Activated CD8-positive, alpha-beta memory T cell treated with anti-CD3 and anti-CD28 coated beads for 24 hours (primary cell): Measurements from ENCODE around the gene EMC1.

Source experiments
- DNase-seq: peaks from one replicate; pipeline ENCODE4 v3.0.0-alpha.2; 2020

EMC1 gene

GRCh38 chr1:19213580-19213979 lies 37.7 kb downstream of the EMC1 start:
- no peak for DNase-seq

DNA sequence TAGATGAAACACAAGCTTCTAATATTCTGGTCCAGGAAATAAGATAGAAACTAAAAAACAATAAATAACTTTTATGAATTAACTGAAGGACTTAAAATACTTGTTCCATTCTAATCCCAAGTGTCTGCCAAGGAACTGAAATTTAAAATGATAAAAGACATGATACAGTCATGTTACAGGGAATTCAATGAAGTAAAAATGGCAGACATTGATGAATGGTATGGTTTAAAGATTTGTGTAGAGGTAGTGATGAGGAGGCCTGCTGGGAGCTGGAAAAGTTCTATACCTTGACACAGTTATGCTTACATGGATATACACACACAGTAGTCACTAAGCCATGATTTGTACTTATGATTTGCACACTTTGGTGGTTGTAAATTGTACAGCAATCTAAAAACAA lies 39.2 kb downstream of the EMC1 start:
- no peak for DNase-seq

DNA sequence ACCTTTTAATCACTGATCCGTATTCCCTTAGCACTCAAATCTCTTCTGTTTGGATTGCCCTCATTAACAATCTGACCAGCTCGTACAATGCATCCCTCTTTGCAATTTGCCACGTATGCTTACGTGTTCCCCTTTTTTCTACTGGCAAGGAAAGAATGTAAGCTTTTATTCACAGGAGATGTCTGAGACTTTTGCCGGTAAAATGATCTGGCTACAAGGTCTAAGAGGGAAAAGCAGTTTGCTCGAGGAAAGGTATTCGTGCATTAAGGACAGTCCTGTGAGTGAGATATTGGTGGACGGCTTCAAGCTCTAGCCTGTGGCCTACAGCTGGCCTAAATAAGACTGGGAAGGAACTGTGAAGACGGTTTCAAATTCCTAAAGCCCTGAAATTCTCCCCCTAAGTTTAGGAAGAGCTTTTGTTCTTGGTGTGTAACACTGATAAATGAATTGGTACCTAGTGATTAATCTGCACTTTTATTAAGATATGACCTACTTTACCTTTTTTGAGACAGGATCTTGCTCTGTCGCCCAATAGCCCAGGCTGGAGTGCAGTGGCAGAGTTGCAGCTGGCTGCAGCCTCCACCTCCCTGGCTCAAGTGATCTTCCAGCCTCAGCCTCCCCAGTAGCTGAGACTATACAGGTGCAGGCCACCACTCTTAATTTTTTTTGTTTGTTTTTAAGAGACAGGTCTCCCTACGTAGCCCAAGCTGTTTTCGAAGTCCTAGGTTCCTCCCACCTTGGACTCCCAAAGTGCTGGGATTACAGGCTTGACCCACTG lies 40.4 kb downstream of the EMC1 start:
- peak; percentile 56 for DNase-seq

- peak; percentile 99 for DNase-seq
Observed at GRCh38 chr1:19209990-19210771, 41.1 kb downstream of the EMC1 start, which contains the start of gene UBR4. UBR4 (minus strand) TSS chr1:19210266; CDS start chr1:19210248, 18 bp downstream.

- peak; percentile 90 for DNase-seq
Observed at GRCh38 chr1:19209439-19209989, 41.8 kb downstream of the EMC1 start.

DNA sequence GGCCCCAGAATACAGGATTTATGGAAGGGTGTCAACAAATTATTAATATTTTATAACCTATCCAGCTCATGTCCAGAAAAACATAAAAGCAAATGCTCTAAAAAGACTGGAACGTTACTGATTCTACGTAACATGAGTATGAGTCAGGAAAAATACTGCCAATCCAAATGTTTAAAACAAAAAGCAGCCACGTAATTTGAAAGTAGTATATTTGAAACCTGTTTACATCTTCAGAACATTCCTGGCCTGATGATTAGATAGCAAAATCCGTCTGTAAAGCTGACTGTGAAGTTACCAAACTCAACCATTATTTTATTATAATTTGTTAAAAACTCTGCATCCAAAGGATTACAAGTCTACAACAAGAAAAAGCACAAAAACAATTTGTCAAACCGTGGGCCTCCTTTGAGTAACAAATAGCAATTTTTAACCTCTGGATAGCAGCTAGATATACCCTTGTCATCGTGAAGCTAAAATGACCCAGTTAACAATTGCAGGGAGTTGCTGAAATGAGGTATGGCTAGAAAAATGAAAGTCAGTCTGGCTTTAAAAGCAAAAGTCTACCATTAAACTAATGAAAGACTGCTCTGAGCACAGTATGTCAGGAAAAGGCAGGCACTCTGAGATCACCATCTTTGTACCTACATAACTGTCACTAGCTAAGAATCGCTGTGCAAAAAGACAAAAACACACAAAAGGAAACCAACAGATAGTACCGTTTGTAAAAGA lies 42.5 kb downstream of the EMC1 start:
- no peak for DNase-seq

DNA sequence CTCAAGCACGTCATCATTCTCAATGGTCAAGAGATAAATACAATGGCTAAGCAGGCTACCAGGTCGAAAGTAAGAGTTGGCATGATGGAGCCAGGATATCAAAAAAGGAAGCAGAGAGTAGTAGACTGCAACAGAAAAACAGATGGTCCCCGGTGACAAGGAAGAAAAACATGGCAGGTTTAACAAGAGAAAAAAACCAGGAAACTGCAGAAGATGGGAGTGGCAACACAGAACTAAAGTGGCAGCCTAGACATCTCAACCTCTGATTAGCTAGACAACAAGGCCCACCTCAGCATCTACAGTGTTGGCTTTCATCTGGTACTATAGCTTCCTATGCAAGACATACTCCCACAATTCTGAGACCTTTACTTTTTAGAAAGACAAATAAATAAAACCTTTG lies 44.4 kb downstream of the EMC1 start:
- DNase-seq, result no peak

DNA sequence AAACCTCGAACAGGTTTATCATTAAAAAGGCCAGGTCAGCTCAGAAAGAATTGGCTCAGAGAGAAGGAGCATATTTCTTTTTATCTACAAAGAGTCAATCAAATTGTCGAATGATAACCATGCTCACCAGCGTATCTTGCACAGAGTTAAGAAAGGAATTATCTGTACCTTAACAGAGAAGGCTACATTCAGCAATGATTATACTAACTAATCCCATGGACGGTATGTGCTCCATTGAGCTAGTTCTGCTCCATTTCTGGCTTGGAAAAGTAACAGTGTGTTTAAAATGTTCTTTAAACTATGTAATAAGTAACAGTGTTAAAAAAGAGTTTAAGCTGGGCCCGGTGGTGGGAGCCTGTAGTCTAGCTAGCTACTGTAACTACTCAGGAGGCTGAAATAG lies 45.5 kb downstream of the EMC1 start:
- DNase-seq, result no peak

DNA sequence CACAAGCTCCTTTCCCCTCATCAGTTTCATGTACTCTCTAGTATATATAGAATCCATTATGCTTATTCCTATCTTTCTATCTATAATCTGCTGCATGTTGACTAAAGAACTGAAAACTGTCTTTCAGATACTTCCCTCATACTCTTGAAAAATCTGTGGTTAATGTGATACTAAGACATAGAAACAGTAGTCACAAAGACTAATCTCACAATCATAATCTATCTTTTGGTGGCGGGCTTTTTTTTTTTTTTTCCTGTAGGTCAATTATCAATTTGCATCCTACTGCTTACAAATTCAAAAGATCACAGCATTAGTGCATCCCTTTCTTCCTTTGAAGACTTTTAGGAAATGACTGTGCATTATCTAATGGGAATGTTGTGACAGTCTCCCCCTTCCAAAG lies 45.9 kb downstream of the EMC1 start:
- no peak for DNase-seq

DNA sequence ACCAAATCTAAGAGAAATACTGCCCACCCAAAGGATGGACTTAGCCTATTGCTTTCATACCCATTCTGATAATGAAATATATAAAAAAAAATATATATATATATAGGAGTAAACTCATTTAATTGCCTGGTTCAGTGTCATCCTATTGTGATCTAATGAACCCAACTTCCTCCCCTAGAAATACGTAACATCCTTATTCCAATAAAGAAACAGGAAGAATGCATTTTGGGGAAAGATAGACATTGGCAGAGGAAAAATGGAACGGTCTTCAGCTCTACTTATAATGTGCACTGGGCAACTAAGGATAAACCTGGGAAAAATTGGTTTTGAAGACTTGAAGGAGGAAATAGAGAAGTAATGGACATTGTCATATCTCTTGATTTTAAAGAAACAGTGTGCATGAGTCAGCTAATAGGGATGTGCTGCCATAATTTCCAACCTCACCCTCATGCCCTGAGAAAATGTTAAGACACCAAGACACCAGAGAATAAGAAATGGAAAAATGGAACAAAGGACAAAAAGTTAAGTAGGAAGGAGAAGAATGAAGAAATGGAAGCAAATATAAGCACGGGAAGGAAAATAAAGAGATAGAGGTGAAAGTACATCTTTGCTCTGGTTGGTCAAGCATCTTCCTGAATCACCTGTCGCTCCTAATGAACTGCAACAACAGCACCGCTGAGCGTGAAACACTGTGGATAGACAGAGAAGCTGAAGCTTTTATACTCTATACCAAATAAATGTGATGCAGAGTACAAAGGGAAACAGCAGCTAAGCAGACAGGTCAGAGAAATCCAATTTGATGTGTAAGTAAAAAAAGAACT lies 46.7 kb downstream of the EMC1 start:
- no peak for DNase-seq

DNA sequence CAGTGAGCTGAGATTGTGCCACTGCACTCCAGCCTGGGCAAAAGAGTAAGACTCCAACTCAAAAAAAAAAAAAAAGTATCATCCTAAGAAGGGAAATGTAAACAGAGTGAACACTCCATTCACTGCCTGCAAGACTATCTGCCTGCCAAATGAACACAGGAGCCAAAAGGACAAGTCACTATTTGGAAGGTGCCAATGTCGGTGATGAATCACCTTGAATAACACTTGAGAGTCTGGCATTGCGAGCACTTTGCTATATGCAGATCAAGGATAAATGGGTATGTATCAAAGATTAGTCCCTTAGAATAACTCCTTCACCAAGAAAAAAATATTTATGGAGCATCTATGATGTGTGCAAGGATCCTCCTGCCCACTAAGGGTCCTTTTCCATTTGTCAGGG lies 47.9 kb downstream of the EMC1 start:
- DNase-seq, result no peak

GRCh38 chr1:19202396-19202795 lies 48.9 kb downstream of the EMC1 start:
- no peak for DNase-seq

DNA sequence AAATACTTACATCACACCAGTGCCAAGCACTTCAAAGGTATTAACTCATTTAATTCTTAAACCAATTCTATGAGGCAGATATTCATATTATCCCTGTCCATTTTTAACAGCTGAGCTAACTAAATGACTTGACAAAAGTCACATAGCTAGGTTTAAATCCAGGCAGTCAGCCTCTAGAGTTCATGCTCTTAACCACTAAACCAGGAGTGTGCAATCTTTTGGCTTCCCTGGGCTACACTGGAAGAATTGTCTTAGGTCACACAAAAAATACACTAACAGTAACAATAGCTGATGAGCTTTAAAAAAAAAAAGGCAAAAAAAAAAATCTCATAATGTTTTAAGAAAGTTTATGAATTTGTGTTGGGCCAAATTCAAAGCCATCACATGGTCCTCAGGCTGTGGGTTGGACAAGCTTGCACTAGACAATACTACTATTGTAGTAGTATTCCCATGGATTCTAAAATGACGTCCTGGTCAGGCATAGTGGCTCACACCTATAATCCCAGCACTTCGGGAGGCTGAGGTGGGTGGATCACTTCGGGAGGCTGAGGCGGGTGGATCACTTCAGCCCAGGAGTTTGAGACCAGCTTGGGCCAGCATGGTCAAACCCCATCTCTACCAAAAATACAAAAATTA lies 51.2 kb downstream of the EMC1 start:
- no peak for DNase-seq

- DNase-seq, result no peak
Observed at GRCh38 chr1:19199329-19199968, 51.9 kb downstream of the EMC1 start.

DNA sequence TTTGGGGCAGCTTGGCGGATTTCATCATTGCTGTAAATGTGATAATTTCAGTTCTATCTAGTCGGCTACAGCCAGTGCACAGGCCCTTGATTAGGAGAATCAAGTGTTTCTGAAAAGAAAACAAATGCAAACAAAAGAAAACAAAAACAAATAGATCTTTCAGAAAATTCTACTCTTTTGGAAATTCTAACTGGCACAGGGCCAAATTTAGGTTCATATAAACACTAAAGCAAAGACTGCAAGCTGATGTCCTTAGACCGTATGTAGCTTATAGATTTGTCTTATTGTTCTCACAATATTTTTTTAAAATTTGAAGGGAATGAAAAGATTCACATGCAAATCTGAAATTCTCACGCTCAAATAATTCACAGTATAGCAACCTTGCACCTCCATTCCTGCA lies 52.5 kb downstream of the EMC1 start:
- DNase-seq, result no peak

- no peak for DNase-seq
Observed at GRCh38 chr1:19197845-19198244, 53.5 kb downstream of the EMC1 start.

- DNase-seq, result no peak
Observed at GRCh38 chr1:19196331-19196730, 55.0 kb downstream of the EMC1 start.

- DNase-seq, result no peak
Observed at GRCh38 chr1:19193004-19193403, 58.3 kb downstream of the EMC1 start.

DNA sequence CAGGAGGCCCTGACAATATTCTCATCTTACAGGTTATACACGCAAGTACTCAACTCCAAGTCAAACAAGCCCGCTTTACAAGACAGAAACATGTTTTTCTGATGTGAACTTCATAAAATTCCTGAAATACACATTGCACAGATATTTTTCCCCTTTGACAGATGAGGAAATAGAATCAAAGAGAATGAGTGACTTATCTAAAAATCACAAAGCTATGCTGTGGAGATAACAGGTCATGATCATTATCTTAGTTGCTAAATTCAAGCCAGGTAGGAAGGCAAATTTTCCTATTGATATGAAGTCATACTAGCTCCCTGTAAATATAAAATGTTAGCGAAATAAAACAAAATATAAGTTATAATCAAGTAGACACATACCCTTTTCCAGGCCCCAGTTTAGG lies 59.5 kb downstream of the EMC1 start:
- DNase-seq, result no peak

DNA sequence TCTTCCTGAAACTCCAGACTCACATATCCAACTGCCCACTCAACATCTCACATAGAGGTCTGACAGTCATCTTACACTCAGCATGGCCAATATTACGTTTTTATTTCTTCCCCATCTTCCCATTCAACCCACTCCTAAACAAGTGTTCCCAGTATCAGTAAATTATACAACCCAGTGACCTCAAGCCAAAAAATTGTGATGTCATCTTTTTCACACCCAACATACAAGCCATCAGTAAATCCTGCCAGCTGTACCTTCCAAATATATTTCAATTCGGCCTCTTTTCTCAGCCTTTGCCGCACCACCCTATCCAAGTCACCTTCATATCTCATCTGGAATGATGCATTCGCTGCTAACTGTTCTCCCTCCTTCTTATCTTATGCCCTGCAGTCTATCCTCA lies 60.9 kb downstream of the EMC1 start:
- no peak for DNase-seq

- no peak for DNase-seq
Observed at GRCh38 chr1:19189270-19189669, 62.1 kb downstream of the EMC1 start.
